Muscle of back (tissue), 13 donors: Measurements from ENCODE around the gene SLC17A8. TPM values are rescaled to one million over a fixed set of nuclear protein-coding genes. Genes with fewer than 3 reads are reported as not detected.
"Not testable (repeated sequence)": the region's sequence is repeated elsewhere in the genome, so short reads cannot be mapped to it uniquely, and the experiment has no call there.

Experiments used
- DNase-seq, 3 donors: peaks; one replicate each; pipeline versions ENCODE4 v3.0.0 to v3.0.0-alpha.2; 2013
- long read RNA-seq, 9 donors: transcript quantifications; one replicate each; lab custom pipeline, GENCODE V29; 2026
- polyA plus RNA-seq, 10 donors: library from polyadenylated mRNA; unstranded; fragments of 120-200 nt; gene quantifications; one replicate each; pipeline ENCODE4 v1.2.1, GENCODE V29; 2013; ENCODE audit not compliant: insufficient read length in 10 of 10

The SLC17A8 gene
- under 1 TPM; 0.05 to 0.74 (median 0.39) TPM for polyA plus RNA-seq
- long read RNA-seq, donor 1: 0 reads
- long read RNA-seq, donor 2: 0 reads
- long read RNA-seq, donor 3: 0 reads
- long read RNA-seq, donor 4: 0 reads
- long read RNA-seq, donor 5: 0 reads
- long read RNA-seq, donor 6: 0 reads
- long read RNA-seq, donor 7: 0 reads
- long read RNA-seq, donor 8: 0 reads
- long read RNA-seq, donor 9: 0 reads

- DNase-seq: peak in 2 of 3 donors; percentile 17 to 56
Measured at GRCh38 chr12:100356644-100357223, at the start of gene SLC17A8. TSS of gene SLC17A8 (plus strand) at chr12:100357074. CDS start at chr12:100357392, 318 bp downstream.

- not testable (repeated sequence) for DNase-seq
Measured at GRCh38 chr12:100308138-100308537, 48.7 kb upstream of the SLC17A8 start.

GRCh38 chr12:100311317-100311716 lies 45.6 kb upstream of the SLC17A8 start:
- no peak for DNase-seq

GRCh38 chr12:100317371-100317770 lies 39.5 kb upstream of the SLC17A8 start:
- no peak for DNase-seq

- no peak for DNase-seq
Measured at GRCh38 chr12:100324498-100324897, 32.4 kb upstream of the SLC17A8 start.

GRCh38 chr12:100326208-100326607 lies 30.7 kb upstream of the SLC17A8 start:
- DNase-seq: no peak

GRCh38 chr12:100329800-100330199 lies 27.1 kb upstream of the SLC17A8 start:
- DNase-seq: no peak

- no peak for DNase-seq
Measured at GRCh38 chr12:100331871-100332270, 25.0 kb upstream of the SLC17A8 start.

- DNase-seq: no peak
Measured at GRCh38 chr12:100332852-100333251, 24.0 kb upstream of the SLC17A8 start.

GRCh38 chr12:100337299-100337698 lies 19.6 kb upstream of the SLC17A8 start:
- DNase-seq: no peak

- DNase-seq: no peak
Measured at GRCh38 chr12:100337727-100338126, 19.1 kb upstream of the SLC17A8 start.

- no peak for DNase-seq
Measured at GRCh38 chr12:100339071-100339470, 17.8 kb upstream of the SLC17A8 start.

- DNase-seq: not testable (repeated sequence)
Measured at GRCh38 chr12:100342897-100343296, 14.0 kb upstream of the SLC17A8 start.

GRCh38 chr12:100344351-100344750 lies 12.5 kb upstream of the SLC17A8 start:
- not testable (repeated sequence) for DNase-seq

- no peak for DNase-seq
Measured at GRCh38 chr12:100345020-100345767, 11.7 kb upstream of the SLC17A8 start.

GRCh38 chr12:100346660-100347059 lies 10.2 kb upstream of the SLC17A8 start:
- DNase-seq: no peak

GRCh38 chr12:100348657-100349454 lies 8.0 kb upstream of the SLC17A8 start:
- DNase-seq: peak in 2 of 3 donors; percentile 15 to 37

- no peak for DNase-seq
Measured at GRCh38 chr12:100359248-100359647, 2.4 kb downstream of the SLC17A8 start.

GRCh38 chr12:100359822-100360221 lies 2.9 kb downstream of the SLC17A8 start:
- DNase-seq: peak in 1 of 3 donors; percentile 20

GRCh38 chr12:100360450-100360849 lies 3.6 kb downstream of the SLC17A8 start:
- DNase-seq: no peak

GRCh38 chr12:100364324-100364723 lies 7.5 kb downstream of the SLC17A8 start:
- DNase-seq: no peak

GRCh38 chr12:100365411-100365810 lies 8.5 kb downstream of the SLC17A8 start:
- DNase-seq: no peak
